Breast epithelium (tissue), 3 donors: ENCODE measurements around the gene PCSK2.

Source experiments
- CTCF ChIP-seq, 3 donors: fragments of 450-650 bp; IDR thresholded peaks; one replicate each; pipeline ENCODE4 v1.5.1; 2016 to 2017; ENCODE audit warnings: antibody characterized with exemption in 3 of 3, mild to moderate bottlenecking in 3 of 3, moderate library complexity in 3 of 3
- POLR2A ChIP-seq: fragments of 450-650 bp; IDR thresholded peaks from one replicate; pipeline ENCODE4 v1.6.1; 2016; ENCODE audit warnings: antibody characterized with exemption, mild to moderate bottlenecking, moderate library complexity
- POLR2AphosphoS5 ChIP-seq, 3 donors: sonication (generic); formaldehyde crosslinking; IDR thresholded peaks; one replicate each; pipeline ENCODE4 v1.6.1; 2017; ENCODE audit warnings: antibody characterized with exemption in 3 of 3

GRCh38 chr20:17471606-17472187 lies 244.9 kb downstream of the PCSK2 start:
- TF ChIP-seq CTCF (IDR thresholded peaks at IDR 0.05) (no peak), POLR2A (no peak), POLR2AphosphoS5 (IDR thresholded peaks at IDR 0.05) (no peak)
